ENCODE data around the gene CACNG8. TPM values are rescaled to one million over a fixed set of nuclear protein-coding genes. Genes with fewer than 3 reads are reported as not detected.
A peak's percentile ranks its signal among the peaks of the same experiment; 100 is the strongest.

The CACNG8 gene
- total and polyA plus RNA-seq, 2 experiments from 2014 or later: 0.11 TPM; not detected in 1

GRCh38 chr19:53927739-53928138 lies 35.0 kb upstream of the CACNG8 start:
- in situ Hi-C loops (cut with MboI): no loop called here
- no peaks in the 10 kb centered on the region for H4K20me1 ChIP-seq (ENCODE audit: insufficient read depth)
- 45 to 52% methylated on average over 6 to 8 of the region's 8 CpGs for WGBS, 2 experiments (ENCODE audit: low coverage in 1 of 2, low lambda C conversion rate in 2 of 2, missing lambda C conversion rate in 2 of 2)

GRCh38 chr19:53936029-53936428 lies 26.7 kb upstream of the CACNG8 start:
- Histone ChIP-seq H3F3A (ENCODE audit: insufficient read depth) (no peaks in the 10 kb centered on the region), H2AFZ (no peak overlapping the region), H3K27ac (no peak overlapping the region), H4K20me1 (ENCODE audit: insufficient read depth) (no peaks in the 10 kb centered on the region), H3K9ac (no peak overlapping the region), H3K4me1 (ENCODE audit: insufficient read depth) (no peaks in the 10 kb centered on the region), H3K79me2 (ENCODE audit: insufficient read depth) (no peaks in the 10 kb centered on the region), H3K4me3 (no peak overlapping the region), H3K9me3 (ENCODE audit: low read depth) (no peaks in the 10 kb centered on the region), H3K27me3 (replicated peaks; ENCODE audit: insufficient read depth) (0 out of 2 replicates have a peak, but pooled peaks cover 2% of the 10 kb centered on the region), H3K36me3 (ENCODE audit: low read depth) (no peaks in the 10 kb centered on the region), H3K9me2 (ENCODE audit: insufficient read depth) (no peaks in the 10 kb centered on the region), H3K4me2 (ENCODE audit: unreplicated experiment) (no peak overlapping the region)
- 25 to 27% methylated on average over 7 of the region's 7 CpGs for WGBS, 2 experiments (ENCODE audit: low coverage in 1 of 2, low lambda C conversion rate in 2 of 2, missing lambda C conversion rate in 2 of 2)
- DNase-seq: no peak
- in situ Hi-C loops (cut with MboI): no loop called here
- no peak for TF ChIP-seq EZH2phosphoT487 (IDR thresholded peaks at IDR 0.05; ENCODE audit: insufficient read depth, low read depth)

More at GRCh38 chr19:53927739-53928138, 35.0 kb upstream of the CACNG8 start:
- Histone ChIP-seq H3K9me3 (ENCODE audit: low read depth) (no peaks in the 10 kb centered on the region), H3K27ac (no peak overlapping the region), H3K4me2 (ENCODE audit: unreplicated experiment) (no peak overlapping the region), H3K36me3 (ENCODE audit: low read depth) (no peaks in the 10 kb centered on the region), H3K9ac (no peak overlapping the region), H2AFZ (no peak overlapping the region), H3K4me3 (no peak overlapping the region), H3K9me2 (ENCODE audit: insufficient read depth) (no peaks in the 10 kb centered on the region), H3K79me2 (ENCODE audit: insufficient read depth) (no peaks in the 10 kb centered on the region), H3K27me3 (replicated peaks; ENCODE audit: insufficient read depth) (no peaks in the 10 kb centered on the region), H3F3A (ENCODE audit: insufficient read depth) (no peaks in the 10 kb centered on the region), H3K4me1 (ENCODE audit: insufficient read depth) (no peaks in the 10 kb centered on the region)
- no peak for TF ChIP-seq EZH2 (IDR thresholded peaks at IDR 0.05; ENCODE audit: insufficient read depth, poor library complexity, severe bottlenecking)
- no peak for TF ChIP-seq EZH2phosphoT487 (IDR thresholded peaks at IDR 0.05; ENCODE audit: insufficient read depth, low read depth)
- peak; percentile 68 for DNase-seq

- Histone ChIP-seq H3F3A (ENCODE audit: insufficient read depth) (no peaks in the 10 kb centered on the region), H3K9me2 (ENCODE audit: insufficient read depth) (no peaks in the 10 kb centered on the region), H3K27ac (no peak overlapping the region), H3K36me3 (ENCODE audit: low read depth) (no peaks in the 10 kb centered on the region), H3K27me3 (replicated peaks; ENCODE audit: insufficient read depth) (peaks cover 35% of the 10 kb centered on the region), H3K79me2 (ENCODE audit: insufficient read depth) (no peaks in the 10 kb centered on the region), H2AFZ (no peak overlapping the region), H3K4me3 (no peak overlapping the region), H3K9ac (no peak overlapping the region), H3K4me2 (ENCODE audit: unreplicated experiment) (no peak overlapping the region), H3K4me1 (ENCODE audit: insufficient read depth) (no peaks in the 10 kb centered on the region), H3K9me3 (ENCODE audit: low read depth) (no peaks in the 10 kb centered on the region), H4K20me1 (ENCODE audit: insufficient read depth) (no peaks in the 10 kb centered on the region)
- DNase-seq: peak; percentile 33
- 8 to 13% methylated on average over 43 to 53 of the region's 55 CpGs for WGBS, 2 experiments (ENCODE audit: low coverage in 1 of 2, low lambda C conversion rate in 2 of 2, missing lambda C conversion rate in 2 of 2)
- no peak for TF ChIP-seq EZH2phosphoT487 (IDR thresholded peaks at IDR 0.05; ENCODE audit: insufficient read depth, low read depth)
- no peak for TF ChIP-seq EZH2 (IDR thresholded peaks at IDR 0.05; ENCODE audit: insufficient read depth, poor library complexity, severe bottlenecking)
- in situ Hi-C loops (cut with MboI): no loop called here
Observed at GRCh38 chr19:53942001-53942786, 20.5 kb upstream of the CACNG8 start.

GRCh38 chr19:53944416-53944815 lies 18.3 kb upstream of the CACNG8 start:
- Histone ChIP-seq H3K27me3 (replicated peaks; ENCODE audit: insufficient read depth) (peaks cover 39% of the 10 kb centered on the region), H3F3A (ENCODE audit: insufficient read depth) (no peaks in the 10 kb centered on the region), H2AFZ (no peak overlapping the region)

More at GRCh38 chr19:53944416-53944815, 18.3 kb upstream of the CACNG8 start:
- TF ChIP-seq EZH2phosphoT487 (IDR thresholded peaks at IDR 0.05; ENCODE audit: insufficient read depth, low read depth) (no peak), EZH2 (IDR thresholded peaks at IDR 0.05; ENCODE audit: insufficient read depth, poor library complexity, severe bottlenecking) (no peak)
- Histone ChIP-seq H3K27ac (no peak overlapping the region), H3K79me2 (ENCODE audit: insufficient read depth) (no peaks in the 10 kb centered on the region), H3K4me1 (ENCODE audit: insufficient read depth) (no peaks in the 10 kb centered on the region), H3K4me3 (no peak overlapping the region), H3K9me2 (ENCODE audit: insufficient read depth) (no peaks in the 10 kb centered on the region), H3K9ac (no peak overlapping the region), H3K9me3 (ENCODE audit: low read depth) (no peaks in the 10 kb centered on the region), H3K36me3 (ENCODE audit: low read depth) (no peaks in the 10 kb centered on the region), H3K4me2 (ENCODE audit: unreplicated experiment) (no peak overlapping the region), H4K20me1 (ENCODE audit: insufficient read depth) (no peaks in the 10 kb centered on the region)
- 63 to 67% methylated on average over 4 of the region's 4 CpGs for WGBS, 2 experiments (ENCODE audit: low coverage in 1 of 2, low lambda C conversion rate in 2 of 2, missing lambda C conversion rate in 2 of 2)
- in situ Hi-C loops (cut with MboI): no loop called here
- no peak for DNase-seq

All from GM23248 (cell line).